Thyroid gland (tissue), 4 donors: ENCODE data around the gene HIC1.

Experiments
- CTCF ChIP-seq, 6 experiments: fragments of 200-600 bp in 3 of 6; fragments of 450-650 bp in 3 of 6; sonication (generic) in 3 of 6; IDR thresholded peaks; one replicate each; pipeline ENCODE4 v1.5.1; 2016 to 2019; ENCODE audit warnings: antibody characterized with exemption in 6 of 6, mild to moderate bottlenecking in 2 of 6, inconsistent platforms in 1 of 6, moderate library complexity in 1 of 6
- POLR2A ChIP-seq, 2 donors: fragments of 450-650 bp; IDR thresholded peaks; one replicate each; pipeline ENCODE4 v1.6.1; 2017; ENCODE audit warnings: antibody characterized with exemption in 2 of 2, mild to moderate bottlenecking in 2 of 2, moderate library complexity in 1 of 2

DNA sequence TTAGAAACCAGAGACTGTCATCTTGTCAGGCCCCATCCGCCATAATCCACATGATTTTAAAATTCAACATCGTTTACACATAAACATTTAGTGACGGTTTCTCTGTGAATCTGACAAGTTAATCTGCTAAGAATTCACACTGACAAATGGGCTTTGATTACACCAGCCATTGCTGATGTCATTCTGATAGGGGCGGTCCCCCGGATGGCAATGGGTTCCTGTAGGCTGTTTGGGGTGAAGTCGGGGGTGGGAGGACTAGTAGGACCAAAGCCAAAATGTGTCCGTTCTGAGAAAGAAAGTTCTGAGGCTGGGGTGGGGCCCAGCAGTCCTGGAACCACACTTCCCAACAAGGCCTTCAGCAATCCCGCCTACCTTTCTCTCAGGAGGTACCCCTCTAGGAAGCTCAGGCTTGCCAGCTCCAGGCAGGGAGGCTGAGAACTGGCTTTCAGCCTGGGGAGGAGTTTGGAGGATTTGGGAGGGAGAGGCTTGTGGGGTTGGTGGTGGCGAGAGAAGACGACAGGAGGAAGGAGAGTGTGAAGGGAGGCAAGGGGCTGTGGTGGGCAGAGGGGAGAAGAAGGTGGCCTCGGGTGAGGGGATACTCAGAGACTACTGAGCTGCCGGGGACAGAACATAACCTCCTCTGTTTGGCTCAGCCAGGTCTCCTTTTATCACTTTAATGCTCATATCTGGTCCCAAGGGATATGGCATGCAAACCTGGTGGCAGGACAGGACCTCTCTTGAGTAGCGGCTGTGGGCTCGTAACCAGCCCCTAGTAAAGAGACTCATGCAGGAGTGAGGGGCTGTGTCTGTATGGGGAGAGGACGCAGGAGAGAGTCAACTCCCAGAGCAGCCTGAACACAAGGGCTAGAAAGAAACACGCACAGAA, 8.6 kb downstream of the HIC1 start:
- no peak for TF ChIP-seq CTCF (IDR thresholded peaks at IDR 0.05)
- TF ChIP-seq POLR2A (IDR thresholded peaks at IDR 0.05): no peak
